Measurements from ENCODE around the gene WNT10A. TPM values are rescaled to one million over a fixed set of nuclear protein-coding genes. Genes with fewer than 3 reads are reported as not detected.
A peak's percentile ranks its signal among the peaks of the same experiment; 100 is the strongest.

WNT10A gene
- total RNA-seq, 3 donors from 2014 or later (not counting 1 experiment from before 2014, with no cell fraction given): 0.92 to 2.9 (median 2.9) TPM

DNA sequence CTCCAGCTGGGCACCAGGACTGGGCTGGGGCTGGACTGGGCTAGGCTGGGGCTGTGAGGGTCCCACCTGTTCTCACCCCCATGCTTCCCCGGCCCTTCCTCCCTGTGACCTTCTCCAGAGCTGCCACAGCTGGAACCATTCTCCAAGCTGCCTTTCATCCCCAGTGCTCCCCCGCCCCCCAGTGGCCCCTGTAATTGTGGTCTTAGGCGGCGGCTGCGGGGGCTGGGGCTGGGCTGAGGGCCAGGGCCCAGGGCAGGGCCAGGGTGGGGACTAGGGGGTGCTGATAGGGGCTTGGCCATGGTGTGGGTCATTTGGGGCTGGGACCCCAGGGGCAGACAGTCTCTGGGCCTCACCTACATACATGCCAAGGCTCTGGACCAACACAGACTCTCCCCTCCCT is 2.8 kb upstream of the WNT10A start:
- peaks cover 0 to 26% of the 10 kb centered on the region in 2 donors for H3K4me1 Mint-ChIP-seq
- peaks cover 48 to 53% of the 10 kb centered on the region in 2 donors for H3K27me3 Mint-ChIP-seq (ENCODE audit: low read depth in 2 of 2)
- H3K9me3 Mint-ChIP-seq: no peaks in the 10 kb centered on the region
- DNase-seq: no peak
- Histone ChIP-seq H3K27ac (ENCODE audit: low read length) (no peak overlapping the region), H3K36me3 (ENCODE audit: control insufficient read depth, insufficient read depth, low read length) (no peaks in the 10 kb centered on the region), H3K9me3 (ENCODE audit: control insufficient read depth, insufficient read depth, low read length) (no peaks in the 10 kb centered on the region), H3K27me3 (ENCODE audit: control insufficient read depth, insufficient read depth, low read length) (peaks cover 43% of the 10 kb centered on the region), H3K4me1 (ENCODE audit: control insufficient read depth, insufficient read depth, low read length) (peaks cover 35% of the 10 kb centered on the region), H3K4me3 (ENCODE audit: low read length) (no peak overlapping the region)
- H3K36me3 Mint-ChIP-seq: no peaks in the 10 kb centered on the region
- intact Hi-C loops (cut with micrococcal nuclease): no loop called here
- TF ChIP-seq CTCF (IDR thresholded peaks at IDR 0.05): no peak
- no peak for ATAC-seq
- H3K4me3 Mint-ChIP-seq: no peak overlapping the region
- no peak overlapping the region for H3K27ac Mint-ChIP-seq
- WGBS (ENCODE audit: insufficient coverage): 85% methylated on average over 5 of the region's 5 CpGs

DNA sequence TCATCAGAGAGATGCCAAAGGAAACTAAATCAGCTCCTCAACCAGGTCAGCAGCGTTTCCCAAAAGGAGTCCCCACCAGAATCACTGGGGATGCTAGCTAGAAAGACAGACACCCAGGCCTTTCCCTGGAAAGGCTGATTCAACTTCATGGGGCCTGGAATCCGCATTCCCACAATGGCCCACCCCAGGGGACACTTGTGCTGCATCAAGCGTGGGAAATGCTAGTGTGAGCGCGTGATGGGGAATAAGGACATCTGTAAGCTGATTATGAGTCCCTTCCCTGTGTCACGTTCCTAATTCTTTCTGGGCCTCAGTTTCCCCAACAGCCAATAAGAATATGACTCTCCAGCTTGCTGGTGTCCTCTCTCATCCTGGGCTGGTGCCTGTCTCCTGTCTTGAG is 2.2 kb upstream of the WNT10A start:
- Histone ChIP-seq H3K9me3 (ENCODE audit: control insufficient read depth, insufficient read depth, low read length) (no peaks in the 10 kb centered on the region), H3K36me3 (ENCODE audit: control insufficient read depth, insufficient read depth, low read length) (no peaks in the 10 kb centered on the region), H3K4me1 (ENCODE audit: control insufficient read depth, insufficient read depth, low read length) (peaks cover 35% of the 10 kb centered on the region), H3K4me3 (ENCODE audit: low read length) (no peak overlapping the region), H3K27ac (ENCODE audit: low read length) (no peak overlapping the region), H3K27me3 (ENCODE audit: control insufficient read depth, insufficient read depth, low read length) (peaks cover 46% of the 10 kb centered on the region)
- 77% methylated on average over 6 of the region's 6 CpGs for whole genome bisulfite sequencing (ENCODE audit: insufficient coverage)
- Mint-ChIP-seq H3K36me3 (no peaks in the 10 kb centered on the region), H3K4me3 (no peak overlapping the region), H3K27me3 (ENCODE audit: low read depth in 2 of 2) (peaks cover 47 to 50% of the 10 kb centered on the region in 2 donors), H3K27ac (no peak overlapping the region), H3K9me3 (no peaks in the 10 kb centered on the region), H3K4me1 (peaks cover 0 to 22% of the 10 kb centered on the region in 2 donors)
- no peak for TF ChIP-seq CTCF (IDR thresholded peaks at IDR 0.05)
- DNase-seq (no peak), ATAC-seq (no peak)
- intact Hi-C loops (cut with micrococcal nuclease): no loop called here

GRCh38 chr2:218878926-218879761 is 1.5 kb upstream of the WNT10A start:
- peaks cover 0 to 22% of the 10 kb centered on the region in 2 donors for H3K4me1 Mint-ChIP-seq
- H3K27me3 Mint-ChIP-seq (ENCODE audit: low read depth in 2 of 2): peaks cover 49% of the 10 kb centered on the region in 2 donors
- Histone ChIP-seq H3K36me3 (ENCODE audit: control insufficient read depth, insufficient read depth, low read length) (no peaks in the 10 kb centered on the region), H3K4me1 (ENCODE audit: control insufficient read depth, insufficient read depth, low read length) (peaks cover 39% of the 10 kb centered on the region), H3K27ac (ENCODE audit: low read length) (peak overlapping the region; percentile 65), H3K4me3 (ENCODE audit: low read length) (no peak overlapping the region), H3K9me3 (ENCODE audit: control insufficient read depth, insufficient read depth, low read length) (no peaks in the 10 kb centered on the region), H3K27me3 (ENCODE audit: control insufficient read depth, insufficient read depth, low read length) (peaks cover 49% of the 10 kb centered on the region)
- no peaks in the 10 kb centered on the region for H3K36me3 Mint-ChIP-seq
- 38% methylated on average over 12 of the region's 16 CpGs for WGBS (ENCODE audit: insufficient coverage)
- intact Hi-C loops (cut with micrococcal nuclease): no loop called here
- H3K9me3 Mint-ChIP-seq: no peaks in the 10 kb centered on the region
- peak overlapping the region in 1 of 2 donors; percentile 90 for H3K27ac Mint-ChIP-seq
- ATAC-seq (no peak), DNase-seq (no peak)
- no peak for TF ChIP-seq CTCF (IDR thresholded peaks at IDR 0.05)
- no peak overlapping the region for H3K4me3 Mint-ChIP-seq

Data from natural killer cell (primary cell).